SK-N-SH treated with all-trans-retinoic acid at 6 μM for 48 hours (cell line): ENCODE data around the gene C18orf63.

Source experiments
- ATAC-seq: fragments of 200-7000 bp; cut with Tn5 transposase; 3 replicates; pipeline ENCODE4 v1.9.1; 2020; ENCODE audit warnings: mild to moderate bottlenecking, moderate library complexity
- ARNTL ChIP-seq: fragments of 450-650 bp; formaldehyde crosslinking; IDR thresholded peaks from 2 replicates; pipeline ENCODE4 v1.5.0; 2020; ENCODE audit warnings: low read depth, mild to moderate bottlenecking, moderate library complexity, borderline replicate concordance
- BACH2 ChIP-seq: fragments of 250-450 bp; sonication (Bioruptor Pico); IDR thresholded peaks from 2 replicates; pipeline ENCODE4 v1.9.0; 2021; ENCODE audit warnings: mild to moderate bottlenecking, borderline replicate concordance
- CREB5 ChIP-seq: fragments of 250-450 bp; sonication (Bioruptor Pico); IDR thresholded peaks from 2 replicates; pipeline ENCODE4 v1.5.1; 2020; ENCODE audit warnings: low read depth, mild to moderate bottlenecking, moderate library complexity
- CSRNP3 ChIP-seq: fragments of 250-450 bp; sonication (Bioruptor Pico); IDR thresholded peaks from 2 replicates; pipeline ENCODE4 v1.5.1; 2021; ENCODE audit warnings: mild to moderate bottlenecking, moderate library complexity
- ESRRG ChIP-seq: fragments of 250-450 bp; sonication (Bioruptor Pico); IDR thresholded peaks from 2 replicates; pipeline ENCODE4 v1.6.1; 2021; ENCODE audit warnings: mild to moderate bottlenecking
- GLIS3 ChIP-seq: fragments of 250-450 bp; sonication (Bioruptor Pico); IDR thresholded peaks from 2 replicates; pipeline ENCODE4 v1.5.0; 2020; ENCODE audit warnings: mild to moderate bottlenecking, moderate library complexity
- ISL1 ChIP-seq: fragments of 250-450 bp; sonication (Bioruptor Pico); IDR thresholded peaks from 2 replicates; pipeline ENCODE4 v2.1.2; 2022; ENCODE audit warnings: mild to moderate bottlenecking, moderate library complexity
- OSR1 ChIP-seq: fragments of 250-450 bp; sonication (Bioruptor Pico); IDR thresholded peaks from 2 replicates; pipeline ENCODE4 v1.8.0; 2022; ENCODE audit warnings: moderate library complexity, mild to moderate bottlenecking, inconsistent platforms
- PATZ1 ChIP-seq: fragments of 250-450 bp; sonication (Bioruptor Pico); IDR thresholded peaks from 2 replicates; pipeline ENCODE4 v1.8.0; 2020; ENCODE audit warnings: mild to moderate bottlenecking, moderate library complexity, borderline replicate concordance
- POU6F1 ChIP-seq: fragments of 250-450 bp; sonication (Bioruptor Pico); IDR thresholded peaks from 2 replicates; pipeline ENCODE4 v1.8.0; 2021; ENCODE audit warnings: low read depth, mild to moderate bottlenecking, moderate library complexity, borderline replicate concordance
- PPARA ChIP-seq: fragments of 250-450 bp; sonication (Bioruptor Pico); IDR thresholded peaks from 2 replicates; pipeline ENCODE4 v1.5.0; 2020; ENCODE audit warnings: mild to moderate bottlenecking, borderline replicate concordance
- RARB ChIP-seq: fragments of 250-450 bp; sonication (Bioruptor Pico); IDR thresholded peaks from 2 replicates; pipeline ENCODE4 v1.8.0; 2021; ENCODE audit warnings: mild to moderate bottlenecking, moderate library complexity
- TCF4 ChIP-seq: fragments of 250-450 bp; sonication (Bioruptor Pico); IDR thresholded peaks from 2 replicates; pipeline ENCODE4 v1.8.0; 2021; ENCODE audit warnings: mild to moderate bottlenecking, moderate library complexity, borderline replicate concordance
- TSHZ2 ChIP-seq: fragments of 250-450 bp; sonication (Bioruptor Pico); IDR thresholded peaks from 2 replicates; pipeline ENCODE4 v1.5.0; 2020; ENCODE audit warnings: mild to moderate bottlenecking, moderate library complexity
- ZC3H10 ChIP-seq: fragments of 250-450 bp; sonication (Bioruptor Pico); IDR thresholded peaks from 2 replicates; pipeline ENCODE4 v1.5.1; 2021; ENCODE audit warnings: mild to moderate bottlenecking, moderate library complexity
- ZFP3 ChIP-seq: fragments of 250-450 bp; sonication (Bioruptor Pico); IDR thresholded peaks from 2 replicates; pipeline ENCODE4 v1.5.0; 2020; ENCODE audit warnings: mild to moderate bottlenecking, moderate library complexity
- ZFP30 ChIP-seq: fragments of 450-650 bp; formaldehyde crosslinking; IDR thresholded peaks from 2 replicates; pipeline ENCODE4 v1.5.0; 2022; ENCODE audit warnings: mild to moderate bottlenecking, moderate library complexity
- ZNF565 ChIP-seq: fragments of 450-650 bp; formaldehyde crosslinking; conservative IDR thresholded peaks from 2 replicates; pipeline ENCODE4 v1.5.0; 2020; ENCODE audit warnings: low read depth, mild to moderate bottlenecking, moderate library complexity
- ZNF70 ChIP-seq: fragments of 450-650 bp; formaldehyde crosslinking; IDR thresholded peaks from 2 replicates; pipeline ENCODE4 v1.5.0; 2020; ENCODE audit warnings: mild to moderate bottlenecking, moderate library complexity

Gene C18orf63

GRCh38 chr18:74290794-74291471 lies 24.7 kb upstream of the C18orf63 start:
- ATAC-seq: no peak
- no peak for TF ChIP-seq ARNTL (CRISPR knock-in tag)
- no peak for TF ChIP-seq ZNF70
- no peak for TF ChIP-seq OSR1 (CRISPR knock-in tag)
- TF ChIP-seq ZC3H10 (CRISPR knock-in tag): no peak
- TF ChIP-seq ZFP3: no peak
- TF ChIP-seq ISL1 (CRISPR knock-in tag): no peak
- no peak for TF ChIP-seq BACH2 (CRISPR knock-in tag)
- TF ChIP-seq TSHZ2 (CRISPR knock-in tag): no peak
- no peak for TF ChIP-seq PATZ1 (CRISPR knock-in tag)
- TF ChIP-seq ZNF565: no peak
- no peak for TF ChIP-seq CREB5 (CRISPR knock-in tag)
- TF ChIP-seq PPARA: no peak
- TF ChIP-seq POU6F1 (CRISPR knock-in tag): no peak
- no peak for TF ChIP-seq ESRRG (CRISPR knock-in tag)
- no peak for TF ChIP-seq ZFP30 (CRISPR knock-in tag)
- TF ChIP-seq, all 23 proteins: peak for 0

- TF ChIP-seq TCF4 (CRISPR knock-in tag): no peak
- no peak for TF ChIP-seq RARB (CRISPR knock-in tag)
- TF ChIP-seq CSRNP3 (CRISPR knock-in tag): no peak
- no peak for TF ChIP-seq GLIS3 (CRISPR knock-in tag)
- no peak for TF ChIP-seq OSR1 (CRISPR knock-in tag)
- TF ChIP-seq ARNTL (CRISPR knock-in tag): no peak
- ATAC-seq: no peak
Observed at GRCh38 chr18:74291472-74291770, 24.2 kb upstream of the C18orf63 start.

- 0 out of 2 replicates have a peak, but pooled peaks have one; percentile 12 for TF ChIP-seq TSHZ2 (CRISPR knock-in tag)
- TF ChIP-seq OSR1 (CRISPR knock-in tag): no peak
- ATAC-seq: peak; percentile 99
Observed at GRCh38 chr18:74291771-74292540, 23.7 kb upstream of the C18orf63 start, which contains the start of gene CYB5A. Gene CYB5A (minus strand): TSS chr18:74291963. CDS start chr18:74291875, 88 bp downstream.
